ENCODE results near the gene OPRD1. TPM values are rescaled to one million over a fixed set of nuclear protein-coding genes. Genes with fewer than 3 reads are reported as not detected.

Gene OPRD1
- total and polyA plus RNA-seq, 4 donors, result 0.01 TPM; not detected in 3

GRCh38 chr1:28830814-28831213 is 18.8 kb downstream of the OPRD1 start (continued):
- TF ChIP-seq ZBTB33 (IDR thresholded peaks at IDR 0.05) (no peak), TAF1 (conservative IDR thresholded peaks at IDR 0.05) (no peak), ATF3 (IDR thresholded peaks at IDR 0.05) (no peak), NR2F2 (IDR thresholded peaks at IDR 0.05) (no peak), HNF4A (conservative IDR thresholded peaks at IDR 0.05) (no peak), FOXA1 (IDR thresholded peaks at IDR 0.05) (no peak), RAD21 (IDR thresholded peaks at IDR 0.05) (no peak), GABPA (IDR thresholded peaks at IDR 0.05 in 1 of 2, conservative IDR thresholded peaks at IDR 0.05 in 1 of 2) (no peak), FOXA2 (IDR thresholded peaks at IDR 0.05) (no peak), EGR1 (IDR thresholded peaks at IDR 0.05; ENCODE audit: low read depth in 2 of 2) (no peak), SP1 (IDR thresholded peaks at IDR 0.05) (no peak)

- Histone ChIP-seq H3K4me1 (ENCODE audit: control insufficient read depth in 4 of 4, insufficient read depth in 4 of 4, low read length in 3 of 4) (no peaks in the 10 kb centered on the region), H3K4me3 (ENCODE audit: low read depth in 1 of 3, low read length in 3 of 3) (no peak overlapping the region), H3K9ac (ENCODE audit: low read depth in 1 of 2, low read length in 2 of 2) (no peak overlapping the region), H3K27ac (ENCODE audit: low read depth in 1 of 2, low read length in 2 of 2) (no peak overlapping the region), H3K27me3 (ENCODE audit: control insufficient read depth in 4 of 4, insufficient read depth in 4 of 4, low read length in 3 of 4) (no peaks in the 10 kb centered on the region), H3K36me3 (ENCODE audit: control insufficient read depth in 4 of 4, insufficient read depth in 3 of 4, low read depth in 1 of 4, low read length in 3 of 4) (no peaks in the 10 kb centered on the region), H3K9me3 (ENCODE audit: control insufficient read depth in 4 of 4, low read length in 3 of 4) (no peaks in the 10 kb centered on the region)
- DNase-seq (ENCODE audit: low spot score), result no peak
- TF ChIP-seq ATF3 (IDR thresholded peaks at IDR 0.05), result no peak
- TF ChIP-seq HNF4A (conservative IDR thresholded peaks at IDR 0.05), result no peak
- no peak for TF ChIP-seq YY1 (IDR thresholded peaks at IDR 0.05)
- no peak for TF ChIP-seq EGR1 (IDR thresholded peaks at IDR 0.05; ENCODE audit: low read depth in 2 of 2)
- no peak for TF ChIP-seq RXRA (IDR thresholded peaks at IDR 0.05)
- no peak for TF ChIP-seq RAD21 (IDR thresholded peaks at IDR 0.05)
- TF ChIP-seq GABPA (IDR thresholded peaks at IDR 0.05 in 1 of 2, conservative IDR thresholded peaks at IDR 0.05 in 1 of 2), result no peak
- TF ChIP-seq FOXA1 (IDR thresholded peaks at IDR 0.05), result no peak
- TF ChIP-seq NR2F2 (IDR thresholded peaks at IDR 0.05), result no peak
- TF ChIP-seq SP1 (IDR thresholded peaks at IDR 0.05), result no peak
- TF ChIP-seq REST (IDR thresholded peaks at IDR 0.05), result no peak
- no peak for TF ChIP-seq MAX (IDR thresholded peaks at IDR 0.05)
- no peak for TF ChIP-seq HNF4G (IDR thresholded peaks at IDR 0.05)
- TF ChIP-seq CTCF (IDR thresholded peaks at IDR 0.05; ENCODE audit: low read depth, low read length, missing input control), result no peak
- WGBS, result 88% methylated on average over 4 of the region's 4 CpGs
Measured at GRCh38 chr1:28832966-28833365, 21.0 kb downstream of the OPRD1 start.
